Mucosa of stomach (tissue), 1 donor: ENCODE measurements around the gene TES.

ENCODE experiments used
- H3K27me3 ChIP-seq: one replicate; pipeline ENCODE4 v1.7.0; 2013; ENCODE audit warnings: mild to moderate bottlenecking, low read length; ENCODE audit not compliant: control insufficient read depth, insufficient read depth
- H3K36me3 ChIP-seq: one replicate; pipeline ENCODE4 v1.7.0; 2013; ENCODE audit warnings: low read length; ENCODE audit not compliant: control insufficient read depth, insufficient read depth
- H3K4me1 ChIP-seq: one replicate; pipeline ENCODE4 v1.7.0; 2013; ENCODE audit warnings: mild to moderate bottlenecking, low read length; ENCODE audit not compliant: control insufficient read depth, insufficient read depth
- H3K4me3 ChIP-seq: one replicate; pipeline ENCODE4 v1.7.0; 2013; ENCODE audit warnings: low read length
- H3K9ac ChIP-seq: one replicate; pipeline ENCODE4 v1.7.0; 2013; ENCODE audit warnings: mild to moderate bottlenecking, low read length, moderate library complexity
- H3K9me3 ChIP-seq: one replicate; pipeline ENCODE4 v1.7.0; 2013; ENCODE audit warnings: mild to moderate bottlenecking, low read length, moderate library complexity; ENCODE audit not compliant: control insufficient read depth
- donor health status: Pancreatic carcinoma.

The TES gene

GRCh38 chr7:116259156-116259870, 49.0 kb downstream of the TES start:
- no peaks in the 10 kb centered on the region for H3K4me1 ChIP-seq
- H3K9ac ChIP-seq, result no peak overlapping the region
- no peaks in the 10 kb centered on the region for H3K27me3 ChIP-seq
- no peak overlapping the region for H3K4me3 ChIP-seq
- H3K9me3 ChIP-seq, result no peaks in the 10 kb centered on the region
- no peaks in the 10 kb centered on the region for H3K36me3 ChIP-seq

- H3K4me3 ChIP-seq, result no peak overlapping the region
- H3K9me3 ChIP-seq, result no peaks in the 10 kb centered on the region
- H3K9ac ChIP-seq, result no peak overlapping the region
- H3K27me3 ChIP-seq, result no peaks in the 10 kb centered on the region
- no peaks in the 10 kb centered on the region for H3K36me3 ChIP-seq
- H3K4me1 ChIP-seq, result no peaks in the 10 kb centered on the region
Observed at GRCh38 chr7:116259871-116260440, 49.6 kb downstream of the TES start.

- Histone ChIP-seq H3K9me3 (no peaks in the 10 kb centered on the region), H3K9ac (no peak overlapping the region), H3K36me3 (no peaks in the 10 kb centered on the region), H3K4me1 (no peaks in the 10 kb centered on the region), H3K4me3 (no peak overlapping the region), H3K27me3 (no peaks in the 10 kb centered on the region)
Observed at GRCh38 chr7:116261904-116262303, 51.6 kb downstream of the TES start.

- Histone ChIP-seq H3K36me3 (no peaks in the 10 kb centered on the region), H3K27me3 (no peaks in the 10 kb centered on the region), H3K9me3 (no peaks in the 10 kb centered on the region), H3K9ac (no peak overlapping the region), H3K4me1 (no peaks in the 10 kb centered on the region), H3K4me3 (no peak overlapping the region)
Observed at GRCh38 chr7:116265881-116266280, 55.5 kb downstream of the TES start.

GRCh38 chr7:116269466-116269865, 59.1 kb downstream of the TES start:
- no peaks in the 10 kb centered on the region for H3K9me3 ChIP-seq
- H3K4me3 ChIP-seq, result no peak overlapping the region
- H3K4me1 ChIP-seq, result peaks cover 7% of the 10 kb centered on the region
- no peaks in the 10 kb centered on the region for H3K36me3 ChIP-seq
- H3K9ac ChIP-seq, result no peak overlapping the region
- no peaks in the 10 kb centered on the region for H3K27me3 ChIP-seq

GRCh38 chr7:116271161-116271913, 61.0 kb downstream of the TES start:
- H3K9ac ChIP-seq, result no peak overlapping the region

GRCh38 chr7:116271963-116272886, 61.9 kb downstream of the TES start:
- Histone ChIP-seq H3K4me1 (peaks cover 7% of the 10 kb centered on the region), H3K4me3 (no peak overlapping the region)

More at GRCh38 chr7:116271161-116271913, 61.0 kb downstream of the TES start:
- Histone ChIP-seq H3K4me3 (no peak overlapping the region), H3K4me1 (peaks cover 7% of the 10 kb centered on the region), H3K27me3 (no peaks in the 10 kb centered on the region), H3K9me3 (no peaks in the 10 kb centered on the region), H3K36me3 (no peaks in the 10 kb centered on the region)

GRCh38 chr7:116273283-116273917, 63.1 kb downstream of the TES start:
- Histone ChIP-seq H3K4me3 (no peak overlapping the region), H3K4me1 (peaks cover 7% of the 10 kb centered on the region), H3K9ac (no peak overlapping the region), H3K27me3 (no peaks in the 10 kb centered on the region), H3K36me3 (no peaks in the 10 kb centered on the region), H3K9me3 (no peaks in the 10 kb centered on the region)

More at GRCh38 chr7:116271963-116272886, 61.9 kb downstream of the TES start:
- no peaks in the 10 kb centered on the region for H3K9me3 ChIP-seq
- H3K9ac ChIP-seq, result no peak overlapping the region
- H3K36me3 ChIP-seq, result no peaks in the 10 kb centered on the region
- H3K27me3 ChIP-seq, result no peaks in the 10 kb centered on the region

- Histone ChIP-seq H3K36me3 (no peaks in the 10 kb centered on the region), H3K4me1 (peaks cover 7% of the 10 kb centered on the region), H3K4me3 (no peak overlapping the region), H3K27me3 (no peaks in the 10 kb centered on the region), H3K9me3 (no peaks in the 10 kb centered on the region), H3K9ac (no peak overlapping the region)
Observed at GRCh38 chr7:116273918-116274301, 63.6 kb downstream of the TES start.

- no peaks in the 10 kb centered on the region for H3K9me3 ChIP-seq
- no peak overlapping the region for H3K4me3 ChIP-seq
- H3K4me1 ChIP-seq, result peaks cover 2% of the 10 kb centered on the region
- H3K9ac ChIP-seq, result no peak overlapping the region
- no peaks in the 10 kb centered on the region for H3K27me3 ChIP-seq
- H3K36me3 ChIP-seq, result no peaks in the 10 kb centered on the region
Observed at GRCh38 chr7:116277070-116277469, 66.7 kb downstream of the TES start.

- Histone ChIP-seq H3K27me3 (no peaks in the 10 kb centered on the region), H3K4me3 (no peak overlapping the region), H3K36me3 (no peaks in the 10 kb centered on the region), H3K9ac (no peak overlapping the region), H3K9me3 (no peaks in the 10 kb centered on the region), H3K4me1 (no peaks in the 10 kb centered on the region)
Observed at GRCh38 chr7:116279217-116279616, 68.9 kb downstream of the TES start.
